ENCODE data around the gene PFKL. TPM values are rescaled to one million over a fixed set of nuclear protein-coding genes. Genes with fewer than 3 reads are reported as not detected.

Gene PFKL
- total RNA-seq, 1 donor from 2014 or later: 125 TPM

- no peak for DNase-seq (ENCODE audit: low read depth)
- TF ChIP-seq, protein P1, sequence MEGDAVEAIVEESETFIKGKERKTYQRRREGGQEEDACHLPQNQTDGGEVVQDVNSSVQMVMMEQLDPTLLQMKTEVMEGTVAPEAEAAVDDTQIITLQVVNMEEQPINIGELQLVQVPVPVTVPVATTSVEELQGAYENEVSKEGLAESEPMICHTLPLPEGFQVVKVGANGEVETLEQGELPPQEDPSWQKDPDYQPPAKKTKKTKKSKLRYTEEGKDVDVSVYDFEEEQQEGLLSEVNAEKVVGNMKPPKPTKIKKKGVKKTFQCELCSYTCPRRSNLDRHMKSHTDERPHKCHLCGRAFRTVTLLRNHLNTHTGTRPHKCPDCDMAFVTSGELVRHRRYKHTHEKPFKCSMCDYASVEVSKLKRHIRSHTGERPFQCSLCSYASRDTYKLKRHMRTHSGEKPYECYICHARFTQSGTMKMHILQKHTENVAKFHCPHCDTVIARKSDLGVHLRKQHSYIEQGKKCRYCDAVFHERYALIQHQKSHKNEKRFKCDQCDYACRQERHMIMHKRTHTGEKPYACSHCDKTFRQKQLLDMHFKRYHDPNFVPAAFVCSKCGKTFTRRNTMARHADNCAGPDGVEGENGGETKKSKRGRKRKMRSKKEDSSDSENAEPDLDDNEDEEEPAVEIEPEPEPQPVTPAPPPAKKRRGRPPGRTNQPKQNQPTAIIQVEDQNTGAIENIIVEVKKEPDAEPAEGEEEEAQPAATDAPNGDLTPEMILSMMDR (conservative IDR thresholded peaks at IDR 0.05; ENCODE audit: low read depth, low read length): peak; percentile 82
- H3K4me3 ChIP-seq (ENCODE audit: low read depth, low read length): no peak overlapping the region
Observed at GRCh38 chr21:44304877-44305293, 5.0 kb downstream of the PFKL start.

GRCh38 chr21:44305691-44306090 lies 5.8 kb downstream of the PFKL start:
- DNase-seq (ENCODE audit: low read depth): no peak
- H3K4me3 ChIP-seq (ENCODE audit: low read depth, low read length): no peak overlapping the region
- TF ChIP-seq, protein P1 (conservative IDR thresholded peaks at IDR 0.05; ENCODE audit: low read depth, low read length): no peak

- no peak for DNase-seq (ENCODE audit: low read depth)
- TF ChIP-seq, protein P1 (conservative IDR thresholded peaks at IDR 0.05; ENCODE audit: low read depth, low read length): no peak
- no peak overlapping the region for H3K4me3 ChIP-seq (ENCODE audit: low read depth, low read length)
Observed at GRCh38 chr21:44306936-44307704, 7.3 kb downstream of the PFKL start.

DNA sequence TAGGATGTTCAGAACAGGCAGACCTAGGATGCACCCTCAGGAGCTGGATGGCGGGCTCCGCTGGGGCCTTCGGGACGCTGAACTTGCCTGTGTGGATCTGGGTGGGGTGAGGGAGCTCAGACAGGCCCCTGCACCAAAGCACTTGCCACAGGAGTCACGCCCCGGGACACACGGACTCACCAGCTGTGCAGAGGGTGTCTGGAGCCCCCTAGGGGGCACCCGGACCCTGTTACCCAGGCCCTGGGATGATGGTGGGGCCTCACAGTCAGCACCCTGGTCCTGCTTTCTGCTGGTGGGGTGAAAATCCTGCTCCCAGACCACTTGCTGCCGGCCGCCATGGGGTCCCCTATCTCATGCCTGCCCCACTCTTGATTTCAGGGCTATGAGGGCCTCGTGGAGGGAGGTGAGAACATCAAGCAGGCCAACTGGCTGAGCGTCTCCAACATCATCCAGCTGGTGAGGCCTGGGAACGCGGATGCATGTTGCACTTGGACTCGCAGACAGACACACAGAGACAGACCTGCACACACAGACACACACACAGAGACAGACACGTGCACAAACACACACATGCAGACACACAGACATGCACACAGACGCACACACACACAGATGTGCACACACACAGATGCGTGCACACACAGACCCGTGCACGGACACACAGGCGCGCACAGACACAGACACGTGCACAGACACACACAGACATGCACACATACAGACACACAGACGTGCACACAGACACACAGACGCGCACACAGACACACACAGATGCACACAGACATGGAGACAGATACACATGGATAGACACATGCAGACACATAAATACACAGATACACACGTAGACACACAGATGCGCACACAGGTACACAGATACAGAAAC lies 11.0 kb downstream of the PFKL start:
- no peak for DNase-seq (ENCODE audit: low read depth)
- TF ChIP-seq, protein P1 (conservative IDR thresholded peaks at IDR 0.05; ENCODE audit: low read depth, low read length): no peak
- H3K4me3 ChIP-seq (ENCODE audit: low read depth, low read length): no peak overlapping the region

DNA sequence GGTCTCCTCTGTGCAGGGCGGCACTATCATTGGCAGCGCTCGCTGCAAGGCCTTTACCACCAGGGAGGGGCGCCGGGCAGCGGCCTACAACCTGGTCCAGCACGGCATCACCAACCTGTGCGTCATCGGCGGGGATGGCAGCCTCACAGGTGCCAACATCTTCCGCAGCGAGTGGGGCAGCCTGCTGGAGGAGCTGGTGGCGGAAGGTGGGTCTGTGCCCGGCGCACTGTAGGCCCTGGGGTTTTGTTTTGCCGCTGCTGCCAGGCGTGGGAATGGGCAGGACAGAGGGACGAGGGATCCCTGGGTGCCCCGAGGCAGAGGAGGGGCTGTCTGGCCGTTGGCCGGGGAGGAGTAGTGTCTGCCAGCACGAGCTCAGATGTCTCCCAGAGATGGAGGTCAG lies 12.2 kb downstream of the PFKL start:
- TF ChIP-seq, protein P1 (conservative IDR thresholded peaks at IDR 0.05; ENCODE audit: low read depth, low read length): no peak
- no peak overlapping the region for H3K4me3 ChIP-seq (ENCODE audit: low read depth, low read length)
- no peak for DNase-seq (ENCODE audit: low read depth)

DNA sequence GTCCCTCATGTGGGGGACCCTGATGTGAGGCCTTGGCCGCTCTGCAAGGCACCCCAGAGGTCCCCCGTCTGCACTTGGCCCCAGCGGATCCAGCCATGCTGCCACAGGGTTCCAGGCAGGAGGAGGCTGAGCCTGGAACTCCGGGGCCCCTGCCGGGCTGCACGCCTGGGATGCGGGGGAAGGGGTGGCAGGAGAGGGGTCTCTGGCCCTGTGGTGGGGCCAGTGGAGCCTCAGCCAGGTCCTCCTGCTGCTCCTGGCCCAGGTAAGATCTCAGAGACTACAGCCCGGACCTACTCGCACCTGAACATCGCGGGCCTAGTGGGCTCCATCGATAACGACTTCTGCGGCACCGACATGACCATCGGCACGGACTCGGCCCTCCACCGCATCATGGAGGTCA lies 12.9 kb downstream of the PFKL start:
- DNase-seq (ENCODE audit: low read depth): no peak
- no peak overlapping the region for H3K4me3 ChIP-seq (ENCODE audit: low read depth, low read length)
- TF ChIP-seq, protein P1 (conservative IDR thresholded peaks at IDR 0.05; ENCODE audit: low read depth, low read length): no peak
